Panc1 (cell line): Measurements from ENCODE around the gene GFRA1. TPM values are rescaled to one million over a fixed set of nuclear protein-coding genes. Genes with fewer than 3 reads are reported as not detected.

ENCODE experiments used
- ATAC-seq: fragments of 200-7000 bp; cut with Tn5 transposase; 2 replicates; pipeline ENCODE4 v1.9.1; 2020; ENCODE audit warnings: mild to moderate bottlenecking, moderate library complexity
- BruUV-seq: library from RNA; stranded (reverse); fragments of 400-500 nt; replicated peaks from 2 replicates; lab custom pipeline; 2021; lab: Mats Ljungman, UMichigan
- CTCF ChIA-PET: fragments of 300-600 bp; sonication (Branson Sonifier 250); formaldehyde crosslinking; loops from one replicate; lab custom pipeline; 2022; ENCODE audit warnings: antibody characterized with exemption; lab: Charles Lee
- POLR2A ChIA-PET: fragments of 300-600 bp; sonication (Branson Sonifier 250); formaldehyde crosslinking; loops from one replicate; lab custom pipeline; 2022; ENCODE audit warnings: antibody characterized with exemption; lab: Charles Lee
- DNase-seq: peaks from one replicate; pipeline ENCODE4 v3.0.0-alpha.2; 2010; ENCODE audit warnings: low read depth, low spot score
- H3K27ac ChIP-seq: 2 replicates; pipeline ENCODE4 v1.5.1; 2011; ENCODE audit warnings: mild to moderate bottlenecking, low read length, inconsistent platforms
- H3K27me3 ChIP-seq: fragments of 200-500 bp; sonication (Bioruptor generic); 2 replicates; pipeline ENCODE4 v1.6.0; 2014; ENCODE audit warnings: low read length, inconsistent platforms; ENCODE audit not compliant: control insufficient read depth, insufficient read depth
- H3K36me3 ChIP-seq: fragments of 200-500 bp; sonication (Bioruptor generic); 2 replicates; pipeline ENCODE4 v1.5.1; 2014; ENCODE audit warnings: inconsistent platforms, mild to moderate bottlenecking, low read length, moderate library complexity; ENCODE audit not compliant: control insufficient read depth, insufficient read depth
- H3K4me1 ChIP-seq: 2 replicates; pipeline ENCODE4 v1.5.1; 2011; ENCODE audit warnings: inconsistent platforms, mild to moderate bottlenecking, low read length, moderate library complexity; ENCODE audit not compliant: control insufficient read depth, insufficient read depth
- H3K4me3 ChIP-seq, 2 experiments: 2 replicates each; pipeline ENCODE4 v1.5.1; 2011 to 2012; ENCODE audit warnings: low read depth in 2 of 2, low read length in 2 of 2, mild to moderate bottlenecking in 2 of 2, inconsistent platforms in 1 of 2, moderate library complexity in 1 of 2
- H3K9me3 ChIP-seq: fragments of 200-500 bp; sonication (Bioruptor generic); 2 replicates; pipeline ENCODE4 v1.5.1; 2014; ENCODE audit warnings: low read depth, mild to moderate bottlenecking, inconsistent platforms, low read length, moderate library complexity; ENCODE audit not compliant: control insufficient read depth, insufficient read depth
- POLR2AphosphoS5 ChIP-seq: IDR thresholded peaks from 2 replicates; pipeline ENCODE4 v1.6.1; 2012; ENCODE audit warnings: mild to moderate bottlenecking, low read depth, low read length, moderate library complexity
- SIN3A ChIP-seq: IDR thresholded peaks from 2 replicates; pipeline ENCODE4 v1.6.1; 2012; ENCODE audit warnings: low read depth, mild to moderate bottlenecking, low read length, moderate library complexity, borderline replicate concordance; ENCODE audit not compliant: insufficient read depth
- TCF7L2 ChIP-seq: IDR thresholded peaks from 2 replicates; pipeline ENCODE4 v1.6.1; 2011; ENCODE audit warnings: mild to moderate bottlenecking, low read depth, low read length, inconsistent platforms
- in situ Hi-C: cut with HindIII; loops from 2 replicates; pipeline ENCODE4 v1.10.0; 2016; ENCODE audit warnings: low sequenced_read_pairs, low pct_unique_long_range_greater_than_20kb
- intact Hi-C: fragments of 100-400 bp; cut with micrococcal nuclease; formaldehyde crosslinking; loops from one replicate; pipeline ENCODE4 v1.10.0; 2022; ENCODE audit not compliant: unreplicated experiment
- total RNA-seq: library from RNA; stranded (reverse); gene quantifications from one replicate; pipeline ENCODE4 v1.2.1, GENCODE V29; 2021; ENCODE audit not compliant: unreplicated experiment
- TF ChIP-seq, protein P1 (sequence below), 2 experiments: IDR thresholded peaks; 2 replicates each; pipeline ENCODE4 v1.6.1; 2011 to 2012; ENCODE audit warnings: low read depth in 2 of 2, control low read depth in 1 of 2, low read length in 1 of 2, mild to moderate bottlenecking in 1 of 2, moderate library complexity in 1 of 2; ENCODE audit not compliant: insufficient read depth in 1 of 2
- TF ChIP-seq, protein P2 (sequence below): fragments of 450-650 bp; IDR thresholded peaks from 2 replicates; pipeline ENCODE4 v1.5.1; 2017; ENCODE audit warnings: mild to moderate bottlenecking

GFRA1 gene
- total RNA-seq, 1 experiment from 2014 or later, result 0.10 TPM

DNA sequence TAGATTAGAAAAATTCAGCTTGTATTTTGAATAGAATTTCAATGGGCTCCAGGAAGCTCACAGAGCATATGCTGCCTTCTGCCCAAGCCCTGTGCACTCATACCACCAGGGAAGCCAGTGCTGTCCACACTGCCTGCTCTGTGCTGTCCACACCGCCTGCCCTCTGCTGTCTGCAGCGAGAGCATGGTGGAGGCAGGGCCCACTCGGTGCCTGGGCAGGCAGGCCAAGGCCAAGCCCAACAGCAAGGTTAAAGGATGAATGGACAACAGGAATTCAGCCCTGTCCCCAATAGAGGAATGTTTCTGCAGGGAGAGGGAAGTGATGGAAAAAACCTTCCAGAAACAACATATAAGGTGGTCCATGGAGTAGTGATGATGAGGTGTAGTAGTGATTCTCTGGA, 146.8 kb downstream of the GFRA1 start:
- ChIA-PET POLR2A (no interaction called here), CTCF (interaction anchor here (0.5 kb wide), 1 partner anchor 488 kb away, joined by 3 read pairs; no protein-coding TSS in a partner anchor)
- intact Hi-C loops, result no loop called here
- BruUV-seq, result no TSS peak
- DNase-seq (no peak), ATAC-seq (no peak)
- Histone ChIP-seq H3K9me3 (0 out of 2 replicates have a peak, but pooled peaks cover 2% of the 10 kb centered on the region), H3K4me1 (no peaks in the 10 kb centered on the region), H3K27ac (no peak overlapping the region), H3K36me3 (no peaks in the 10 kb centered on the region), H3K4me3 (no peak overlapping the region), H3K27me3 (0 out of 2 replicates have a peak, but pooled peaks cover 2% of the 10 kb centered on the region)
- no peak for TF ChIP-seq TCF7L2
- TF ChIP-seq, protein P1, sequence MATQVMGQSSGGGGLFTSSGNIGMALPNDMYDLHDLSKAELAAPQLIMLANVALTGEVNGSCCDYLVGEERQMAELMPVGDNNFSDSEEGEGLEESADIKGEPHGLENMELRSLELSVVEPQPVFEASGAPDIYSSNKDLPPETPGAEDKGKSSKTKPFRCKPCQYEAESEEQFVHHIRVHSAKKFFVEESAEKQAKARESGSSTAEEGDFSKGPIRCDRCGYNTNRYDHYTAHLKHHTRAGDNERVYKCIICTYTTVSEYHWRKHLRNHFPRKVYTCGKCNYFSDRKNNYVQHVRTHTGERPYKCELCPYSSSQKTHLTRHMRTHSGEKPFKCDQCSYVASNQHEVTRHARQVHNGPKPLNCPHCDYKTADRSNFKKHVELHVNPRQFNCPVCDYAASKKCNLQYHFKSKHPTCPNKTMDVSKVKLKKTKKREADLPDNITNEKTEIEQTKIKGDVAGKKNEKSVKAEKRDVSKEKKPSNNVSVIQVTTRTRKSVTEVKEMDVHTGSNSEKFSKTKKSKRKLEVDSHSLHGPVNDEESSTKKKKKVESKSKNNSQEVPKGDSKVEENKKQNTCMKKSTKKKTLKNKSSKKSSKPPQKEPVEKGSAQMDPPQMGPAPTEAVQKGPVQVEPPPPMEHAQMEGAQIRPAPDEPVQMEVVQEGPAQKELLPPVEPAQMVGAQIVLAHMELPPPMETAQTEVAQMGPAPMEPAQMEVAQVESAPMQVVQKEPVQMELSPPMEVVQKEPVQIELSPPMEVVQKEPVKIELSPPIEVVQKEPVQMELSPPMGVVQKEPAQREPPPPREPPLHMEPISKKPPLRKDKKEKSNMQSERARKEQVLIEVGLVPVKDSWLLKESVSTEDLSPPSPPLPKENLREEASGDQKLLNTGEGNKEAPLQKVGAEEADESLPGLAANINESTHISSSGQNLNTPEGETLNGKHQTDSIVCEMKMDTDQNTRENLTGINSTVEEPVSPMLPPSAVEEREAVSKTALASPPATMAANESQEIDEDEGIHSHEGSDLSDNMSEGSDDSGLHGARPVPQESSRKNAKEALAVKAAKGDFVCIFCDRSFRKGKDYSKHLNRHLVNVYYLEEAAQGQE (IDR thresholded peaks at IDR 0.05; ENCODE audit: insufficient read depth in 1 of 2, low read depth in 2 of 2, low read length in 1 of 2), result no peak
- TF ChIP-seq SIN3A, result no peak
- TF ChIP-seq, protein P2, sequence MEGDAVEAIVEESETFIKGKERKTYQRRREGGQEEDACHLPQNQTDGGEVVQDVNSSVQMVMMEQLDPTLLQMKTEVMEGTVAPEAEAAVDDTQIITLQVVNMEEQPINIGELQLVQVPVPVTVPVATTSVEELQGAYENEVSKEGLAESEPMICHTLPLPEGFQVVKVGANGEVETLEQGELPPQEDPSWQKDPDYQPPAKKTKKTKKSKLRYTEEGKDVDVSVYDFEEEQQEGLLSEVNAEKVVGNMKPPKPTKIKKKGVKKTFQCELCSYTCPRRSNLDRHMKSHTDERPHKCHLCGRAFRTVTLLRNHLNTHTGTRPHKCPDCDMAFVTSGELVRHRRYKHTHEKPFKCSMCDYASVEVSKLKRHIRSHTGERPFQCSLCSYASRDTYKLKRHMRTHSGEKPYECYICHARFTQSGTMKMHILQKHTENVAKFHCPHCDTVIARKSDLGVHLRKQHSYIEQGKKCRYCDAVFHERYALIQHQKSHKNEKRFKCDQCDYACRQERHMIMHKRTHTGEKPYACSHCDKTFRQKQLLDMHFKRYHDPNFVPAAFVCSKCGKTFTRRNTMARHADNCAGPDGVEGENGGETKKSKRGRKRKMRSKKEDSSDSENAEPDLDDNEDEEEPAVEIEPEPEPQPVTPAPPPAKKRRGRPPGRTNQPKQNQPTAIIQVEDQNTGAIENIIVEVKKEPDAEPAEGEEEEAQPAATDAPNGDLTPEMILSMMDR, result no peak
- TF ChIP-seq POLR2AphosphoS5, result no peak
- in situ Hi-C loops, result no loop called here

DNA sequence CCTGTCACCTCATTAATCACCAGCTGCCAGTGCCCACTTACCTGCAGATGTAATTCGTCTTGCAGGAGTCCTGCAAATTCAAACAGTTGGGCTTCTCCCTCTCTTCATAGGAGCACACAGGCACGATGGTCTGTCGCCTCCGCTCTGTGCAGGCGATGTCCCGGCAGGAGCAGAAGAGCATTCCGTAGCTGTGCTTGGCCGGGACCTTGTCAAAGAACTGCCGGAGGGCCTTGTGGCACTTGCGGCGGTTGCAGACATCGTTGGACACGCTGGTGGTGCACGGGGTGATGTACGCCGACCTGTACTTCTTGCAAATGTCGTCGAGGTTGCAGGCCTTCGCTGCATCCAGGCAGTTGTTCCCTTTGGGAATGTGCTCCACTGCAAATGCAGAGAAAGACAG, 147.8 kb downstream of the GFRA1 start:
- TF ChIP-seq SIN3A (no peak), TCF7L2 (no peak), POLR2AphosphoS5 (no peak)
- TF ChIP-seq, protein P1 (IDR thresholded peaks at IDR 0.05; ENCODE audit: insufficient read depth in 1 of 2, low read depth in 2 of 2, low read length in 1 of 2), result no peak
- TF ChIP-seq, protein P2, result no peak
- no peak overlapping the region for H3K4me3 ChIP-seq
- no peak overlapping the region for H3K27ac ChIP-seq
- no TSS peak for BruUV-seq
- intact Hi-C loops, result no loop called here
- H3K9me3 ChIP-seq, result 0 out of 2 replicates have a peak, but pooled peaks cover 2% of the 10 kb centered on the region
- H3K36me3 ChIP-seq, result no peaks in the 10 kb centered on the region
- in situ Hi-C loops, result no loop called here
- DNase-seq, result no peak
- 0 out of 2 replicates have a peak, but pooled peaks cover 2% of the 10 kb centered on the region for H3K27me3 ChIP-seq
- ATAC-seq, result no peak
- H3K4me1 ChIP-seq, result no peaks in the 10 kb centered on the region
- POLR2A ChIA-PET, result no interaction called here
- CTCF ChIA-PET, result no interaction called here
